IMR-90 (cell line): Measurements from ENCODE around the gene CDC42BPG. TPM values are rescaled to one million over a fixed set of nuclear protein-coding genes. Genes with fewer than 3 reads are reported as not detected.

Experiments used
- ATAC-seq: fragments of 200-7000 bp; cut with Tn5 transposase; 2 replicates; pipeline ENCODE4 v1.9.1; 2020; ENCODE audit warnings: low read depth, mild to moderate bottlenecking, moderate library complexity
- BruUV-seq: library from RNA; stranded (reverse); fragments of 400-500 nt; replicated peaks from 2 replicates; lab custom pipeline; 2021; lab: Mats Ljungman, UMichigan
- CTCF ChIA-PET: fragments of 300-600 bp; formaldehyde crosslinking; extraction: SDS; loops from one replicate; lab custom pipeline; 2021; ENCODE audit warnings: antibody characterized with exemption; lab: Yijun Ruan, JAX
- POLR2A ChIA-PET: fragments of 300-600 bp; sonication (Branson Sonifier 250); formaldehyde crosslinking; loops from one replicate; lab custom pipeline; 2022; ENCODE audit warnings: antibody characterized with exemption; ENCODE audit not compliant: unreplicated experiment; lab: Charles Lee
- DNase-seq: peaks from one replicate; pipeline ENCODE4 v3.0.0; 2013
- H2AFZ ChIP-seq: replicated peaks from 2 replicates; pipeline ENCODE3; 2013; ENCODE audit warnings: low read length, mild to moderate bottlenecking; ENCODE audit not compliant: poor library complexity
- H2AK5ac ChIP-seq: 2 replicates; pipeline ENCODE4 v1.6.1; 2013; ENCODE audit warnings: low read depth, low read length, inconsistent platforms
- H2AK9ac ChIP-seq: replicated peaks from 2 replicates; pipeline ENCODE3; 2013; ENCODE audit warnings: mild to moderate bottlenecking, low read depth, low read length, moderate library complexity; ENCODE audit not compliant: poor library complexity
- H2BK120ac ChIP-seq: 2 replicates; pipeline ENCODE4 v1.6.1; 2013; ENCODE audit warnings: low read depth, low read length, inconsistent platforms
- H2BK15ac ChIP-seq: 3 replicates; pipeline ENCODE4 v1.6.1; 2013; ENCODE audit warnings: low read depth, low read length, inconsistent platforms
- H2BK20ac ChIP-seq: 2 replicates; pipeline ENCODE4 v1.6.1; 2013; ENCODE audit warnings: low read depth, mild to moderate bottlenecking, inconsistent platforms, low read length, moderate library complexity
- H2BK5ac ChIP-seq: 2 replicates; pipeline ENCODE4 v1.6.1; 2013; ENCODE audit warnings: mild to moderate bottlenecking, low read depth, low read length, inconsistent platforms; ENCODE audit not compliant: poor library complexity, severe bottlenecking
- H3K14ac ChIP-seq: replicated peaks from 2 replicates; pipeline ENCODE4 v1.6.1; 2013; ENCODE audit warnings: low read depth, low read length, inconsistent platforms
- H3K18ac ChIP-seq: 2 replicates; pipeline ENCODE4 v1.6.1; 2013; ENCODE audit warnings: low read depth, low read length, control low read depth
- H3K23ac ChIP-seq: 2 replicates; pipeline ENCODE4 v1.6.1; 2013; ENCODE audit warnings: low read depth, low read length, inconsistent platforms
- H3K27ac ChIP-seq: 2 replicates; pipeline ENCODE4 v1.5.1; 2013; ENCODE audit warnings: mild to moderate bottlenecking, control low read depth, low read length; ENCODE audit not compliant: insufficient read depth
- H3K27me3 ChIP-seq: 2 replicates; pipeline ENCODE4 v1.6.1; 2013; ENCODE audit warnings: low read length; ENCODE audit not compliant: control insufficient read depth, insufficient read depth
- H3K36me3 ChIP-seq: 2 replicates; pipeline ENCODE4 v1.6.1; 2013; ENCODE audit warnings: low read length, mixed read lengths; ENCODE audit not compliant: control insufficient read depth, insufficient read depth
- H3K4ac ChIP-seq: 2 replicates; pipeline ENCODE4 v1.6.1; 2013; ENCODE audit warnings: low read depth, low read length, inconsistent platforms
- H3K4me1 ChIP-seq: 2 replicates; pipeline ENCODE4 v1.6.1; 2013; ENCODE audit warnings: low read length, mixed read lengths; ENCODE audit not compliant: control insufficient read depth, insufficient read depth
- H3K4me2 ChIP-seq: 2 replicates; pipeline ENCODE4 v1.6.1; 2013; ENCODE audit warnings: low read depth, mild to moderate bottlenecking, control low read depth, low read length, moderate library complexity
- H3K4me3 ChIP-seq: 2 replicates; pipeline ENCODE4 v1.5.1; 2013; ENCODE audit warnings: low read depth, mild to moderate bottlenecking, control low read depth, low read length, moderate library complexity; ENCODE audit not compliant: insufficient read depth
- H3K56ac ChIP-seq: 2 replicates; pipeline ENCODE4 v1.6.1; 2013; ENCODE audit warnings: low read length, inconsistent platforms; ENCODE audit not compliant: insufficient read depth; ENCODE audit errors: extremely low read depth
- H3K79me1 ChIP-seq, 2 experiments: 2 replicates each; pipeline ENCODE4 v1.6.1; 2013; ENCODE audit warnings: low read length in 2 of 2, inconsistent platforms in 1 of 2, low read depth in 1 of 2
- H3K9ac ChIP-seq: 2 replicates; pipeline ENCODE4 v1.6.1; 2013; ENCODE audit warnings: low read depth, low read length, control low read depth
- H3K9me1 ChIP-seq: 2 replicates; pipeline ENCODE4 v1.6.1; 2013; ENCODE audit warnings: low read length, inconsistent platforms; ENCODE audit not compliant: insufficient read depth
- H3K9me3 ChIP-seq: 2 replicates; pipeline ENCODE4 v1.6.1; 2013; ENCODE audit warnings: low read length; ENCODE audit not compliant: control insufficient read depth, insufficient read depth
- H4K20me1 ChIP-seq: 2 replicates; pipeline ENCODE4 v1.6.1; 2013; ENCODE audit warnings: low read length, inconsistent platforms; ENCODE audit not compliant: insufficient read depth
- H4K5ac ChIP-seq: 2 replicates; pipeline ENCODE4 v1.6.1; 2013; ENCODE audit warnings: mild to moderate bottlenecking, low read depth, low read length, control low read depth
- H4K8ac ChIP-seq, 2 experiments: 2 replicates each; pipeline ENCODE4 v1.6.1; 2013; ENCODE audit warnings: low read depth in 2 of 2, low read length in 2 of 2, control low read depth in 1 of 2, inconsistent platforms in 1 of 2
- H4K91ac ChIP-seq: 2 replicates; pipeline ENCODE4 v1.6.1; 2013; ENCODE audit warnings: low read depth, low read length, inconsistent platforms; ENCODE audit not compliant: insufficient read depth
- BHLHE40 ChIP-seq: fragments of 150-350 bp; IDR thresholded peaks from 2 replicates; pipeline ENCODE4 v1.6.1; 2016; ENCODE audit warnings: mild to moderate bottlenecking, low read depth, low read length
- CEBPB ChIP-seq: IDR thresholded peaks from 2 replicates; pipeline ENCODE4 v1.6.1; 2012; ENCODE audit warnings: low read depth, low read length, improper control_type of control experiment
- CHD1 ChIP-seq: IDR thresholded peaks from 2 replicates; pipeline ENCODE4 v1.6.1; 2012; ENCODE audit warnings: low read depth, low read length, improper control_type of control experiment
- CTCF ChIP-seq: conservative IDR thresholded peaks from 2 replicates; pipeline ENCODE4 v1.5.1; 2012; ENCODE audit warnings: mild to moderate bottlenecking, low read depth, low read length, improper control_type of control experiment
- FOS ChIP-seq: fragments of 150-350 bp; IDR thresholded peaks from 2 replicates; pipeline ENCODE4 v1.6.1; 2016; ENCODE audit warnings: low read depth, low read length
- MAFK ChIP-seq: IDR thresholded peaks from 2 replicates; pipeline ENCODE4 v1.6.1; 2012; ENCODE audit warnings: low read depth, low read length, improper control_type of control experiment
- MAZ ChIP-seq: IDR thresholded peaks from 2 replicates; pipeline ENCODE4 v1.6.1; 2012; ENCODE audit warnings: low read depth, mild to moderate bottlenecking, low read length, improper control_type of control experiment, moderate library complexity, borderline replicate concordance
- MXI1 ChIP-seq: IDR thresholded peaks from 2 replicates; pipeline ENCODE4 v1.6.1; 2012; ENCODE audit warnings: low read depth, mild to moderate bottlenecking, low read length, moderate library complexity, borderline replicate concordance
- NFE2L2 ChIP-seq: fragments of 150-350 bp; IDR thresholded peaks from 2 replicates; pipeline ENCODE4 v1.6.1; 2016; ENCODE audit warnings: low read depth, mild to moderate bottlenecking, low read length
- POLR2A ChIP-seq: IDR thresholded peaks from 2 replicates; pipeline ENCODE4 v1.6.1; 2012; ENCODE audit warnings: mild to moderate bottlenecking, low read depth, low read length
- RAD21 ChIP-seq: IDR thresholded peaks from 2 replicates; pipeline ENCODE4 v1.6.1; 2012; ENCODE audit warnings: low read length, improper control_type of control experiment
- RCOR1 ChIP-seq: IDR thresholded peaks from 2 replicates; pipeline ENCODE4 v1.6.1; 2012; ENCODE audit warnings: mild to moderate bottlenecking, low read length, improper control_type of control experiment; ENCODE audit not compliant: insufficient replicate concordance
- RFX5 ChIP-seq: IDR thresholded peaks from 2 replicates; pipeline ENCODE4 v1.8.0; 2012; ENCODE audit warnings: low read depth, mild to moderate bottlenecking, low read length, moderate library complexity
- SMC3 ChIP-seq: fragments of 150-350 bp; IDR thresholded peaks from 2 replicates; pipeline ENCODE4 v1.6.1; 2016; ENCODE audit warnings: low read depth, mild to moderate bottlenecking, antibody characterized with exemption, low read length, moderate library complexity
- USF2 ChIP-seq: fragments of 150-350 bp; IDR thresholded peaks from 2 replicates; pipeline ENCODE4 v1.6.1; 2017; ENCODE audit warnings: mild to moderate bottlenecking, antibody characterized with exemption, low read length, low read depth
- WGBS, 2 experiments: methylation state at CpG; one replicate each; pipeline versions ENCODE4 v1.1.5 to v1.1.7; 2013; ENCODE audit warnings: missing lambda C conversion rate in 2 of 2; ENCODE audit not compliant: insufficient read length in 1 of 2; ENCODE audit errors: extremely low coverage in 2 of 2; 5-methylcytosine and 5-hydroxymethylcytosine counted together
- dilution Hi-C: fragments of 300-500 bp; cut with HindIII; formaldehyde crosslinking; loops from one replicate; pipeline ENCODE4 v1.14.3; 2018; ENCODE audit warnings: low sequenced_read_pairs; ENCODE audit not compliant: unreplicated experiment
- in situ Hi-C: fragments of 300-500 bp; cut with MboI; formaldehyde crosslinking; loops from 3 replicates; pipeline ENCODE4 v1.14.3; 2019; ENCODE audit warnings: low sequenced_read_pairs, inconsistent platforms, mixed read lengths
- intact Hi-C: fragments of 100-400 bp; cut with micrococcal nuclease; formaldehyde crosslinking; loops from 2 replicates; pipeline ENCODE4 v1.10.0; 2022
- polyA plus RNA-seq, 3 experiments: library from polyadenylated mRNA; depleted of rRNA; stranded (reverse); fragments of >200 nt; gene quantifications; 2 replicates each; pipeline ENCODE4 v1.2.3, GENCODE V29; 2012; ENCODE audit warnings: low replicate concordance in 1 of 3
- total RNA-seq: library from RNA; depleted of rRNA; stranded (reverse); fragments of >200 nt; gene quantifications from 2 replicates; pipeline ENCODE4 v1.2.3, GENCODE V29; 2012

The CDC42BPG gene
- total and polyA plus RNA-seq, 2 of the 4 experiments (the other 2 are of a cell fraction): under 0.01 to 0.12 TPM

- H4K8ac ChIP-seq: peak overlapping the region; percentile 94 to 99
- peaks cover 18% of the 10 kb centered on the region for H3K36me3 ChIP-seq
- peak overlapping the region; percentile 69 for H3K9ac ChIP-seq
- H3K4ac ChIP-seq: peak overlapping the region; percentile 97
- peak overlapping the region; percentile 96 for H2BK20ac ChIP-seq
- peaks cover 31% of the 10 kb centered on the region for H3K9me1 ChIP-seq
- H3K56ac ChIP-seq: peak overlapping the region; percentile 91
- H3K27me3 ChIP-seq: no peaks in the 10 kb centered on the region
- H4K5ac ChIP-seq: peak overlapping the region; percentile 85
- BruUV-seq: no TSS peak
- TF ChIP-seq FOS (no peak), SMC3 (no peak), BHLHE40 (no peak), RCOR1 (no peak), CEBPB (no peak), RFX5 (no peak), USF2 (no peak), NFE2L2 (no peak), MXI1 (no peak), POLR2A (no peak; the same call in 1 of the 2 replicates), CHD1 (no peak), MAZ (no peak), CTCF (no peak), RAD21 (no peak), MAFK (no peak)
- ATAC-seq (peak; percentile 18), DNase-seq (no peak)
- in situ Hi-C loops: no loop called here
- peak overlapping the region; percentile 96 for H4K91ac ChIP-seq
- peaks cover 39% of the 10 kb centered on the region for H3K4me1 ChIP-seq
- no peak overlapping the region for H3K4me3 ChIP-seq
- peak overlapping the region; percentile 61 for H2AFZ ChIP-seq
- H2BK5ac ChIP-seq: peak overlapping the region; percentile 92
- H2AK9ac ChIP-seq: peak overlapping the region; percentile 96
- H2BK120ac ChIP-seq: peak overlapping the region; percentile 96
- ChIA-PET POLR2A (interaction anchor here (0.7 kb wide), 1 partner anchor 258 kb away, joined by 3 read pairs; no protein-coding TSS in a partner anchor), CTCF (interaction anchor here (0.8 to 0.9 kb wide), 2 partner anchors 13 to 32 kb away, joined by 3 read pairs; no protein-coding TSS in a partner anchor)
- peak overlapping the region; percentile 17 for H3K4me2 ChIP-seq
- dilution Hi-C loops: no loop called here
- peak overlapping the region; percentile 53 for H3K18ac ChIP-seq
- H2BK15ac ChIP-seq: peak overlapping the region; percentile 87; the same call in 2 of the 3 replicates
- H3K9me3 ChIP-seq: no peaks in the 10 kb centered on the region
- H4K20me1 ChIP-seq: peaks cover 55% of the 10 kb centered on the region
- H3K27ac ChIP-seq: peak overlapping the region; percentile 97
- H3K23ac ChIP-seq: peak overlapping the region; percentile 96
- H3K79me1 ChIP-seq: peaks cover 16 to 80% of the 10 kb centered on the region in 2 experiments; a peak in 3 of 4 replicates
- intact Hi-C loops: loop anchor here (2.0 kb wide), 1 partner anchor 15 kb away; the partner anchor contains the start of gene EHD1
- H2AK5ac ChIP-seq: peak overlapping the region; percentile 99
- WGBS, 2 experiments: 21% methylated on average over 13 of the region's 23 CpGs; no CpG with 5 or more reads in 1 of the 2 experiments
- peak overlapping the region; percentile 98 for H3K14ac ChIP-seq
Measured at GRCh38 chr11:64863391-64864060, 19.1 kb upstream of the CDC42BPG start.
